ENCODE measurements around the gene IL19. TPM values are rescaled to one million over a fixed set of nuclear protein-coding genes. Genes with fewer than 3 reads are reported as not detected.
"Not testable (repeated sequence)": the region's sequence is repeated elsewhere in the genome, so short reads cannot be mapped to it uniquely, and the experiment has no call there.

IL19 gene
- polyA plus RNA-seq, 4 donors = not detected

DNA sequence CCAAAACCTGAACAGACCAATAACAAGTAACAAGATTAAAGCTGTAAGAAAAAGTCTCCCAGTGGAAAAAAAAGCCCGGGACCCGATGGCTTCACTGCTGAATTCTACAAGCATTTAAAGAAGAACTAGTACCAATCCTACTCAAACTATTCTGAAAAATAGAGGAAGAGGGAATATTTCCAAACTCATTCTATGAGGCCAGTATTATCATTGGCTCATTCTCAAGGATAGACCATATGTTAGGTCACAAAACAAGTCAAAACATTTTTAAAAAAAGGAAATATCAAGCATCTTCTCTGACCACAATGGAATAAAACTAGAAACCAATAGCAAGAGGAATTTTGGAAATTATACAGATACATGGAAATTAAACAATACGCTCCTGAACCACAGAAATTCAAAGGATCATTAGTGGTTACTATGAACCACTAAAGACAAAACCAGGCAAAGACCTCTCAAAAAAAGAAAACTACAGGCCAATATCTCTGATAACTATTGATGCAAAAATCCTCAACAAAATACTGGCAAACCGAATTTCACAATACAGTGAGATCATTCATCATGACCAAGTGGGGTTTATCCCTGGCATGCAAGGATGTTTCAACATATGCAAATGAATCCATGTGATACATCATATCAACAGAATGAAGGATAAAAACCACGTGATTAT lies 80.9 kb downstream of the IL19 start:
- Histone ChIP-seq H3K9me3 (ENCODE audit: control insufficient read depth in 2 of 2, insufficient read depth in 1 of 2, low read depth in 1 of 2, low read length in 1 of 2) (no peaks in the 10 kb centered on the region), H3K4me1 (ENCODE audit: control insufficient read depth in 3 of 3, insufficient read depth in 2 of 3, low read depth in 1 of 3, low read length in 2 of 3) (peaks cover 0 to 17% (median 0%) of the 10 kb centered on the region in 3 donors), H3K36me3 (ENCODE audit: control insufficient read depth in 3 of 3, insufficient read depth in 2 of 3, low read depth in 1 of 3, low read length in 3 of 3) (no peaks in the 10 kb centered on the region), H3K27ac (ENCODE audit: low read depth in 1 of 3, low read length in 2 of 3) (no peak overlapping the region), H3K27me3 (ENCODE audit: control insufficient read depth in 3 of 3, insufficient read depth in 3 of 3, low read length in 3 of 3) (no peaks in the 10 kb centered on the region), H3K4me3 (ENCODE audit: low read depth in 1 of 3, low read length in 3 of 3) (no peak overlapping the region)
- FAIRE-seq (no peak), DNase-seq (no peak)
- 67 to 76% (median 70%) methylated on average over 5 of the region's 5 CpGs for WGBS, 3 donors

DNA sequence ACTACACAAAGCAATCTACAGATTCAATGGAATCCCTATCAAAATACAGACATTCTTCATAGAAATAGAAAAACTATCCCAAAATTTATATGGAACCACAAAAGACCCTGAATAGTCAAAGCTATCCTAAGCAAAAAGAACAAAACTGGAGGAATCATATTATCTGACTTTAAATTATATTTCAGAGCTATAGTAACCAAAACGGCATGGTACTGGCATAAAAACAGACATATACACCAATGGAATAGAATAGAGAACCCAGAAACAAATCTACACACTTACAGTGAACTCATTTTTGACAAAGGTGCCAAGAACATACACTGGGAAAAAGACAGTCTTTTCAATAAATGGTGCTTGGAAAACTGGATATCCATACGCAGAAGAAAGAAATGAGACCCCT lies 82.1 kb downstream of the IL19 start:
- H3K9me3 ChIP-seq (ENCODE audit: control insufficient read depth in 2 of 2, insufficient read depth in 1 of 2, low read depth in 1 of 2, low read length in 1 of 2); H3K36me3 ChIP-seq (ENCODE audit: control insufficient read depth in 3 of 3, insufficient read depth in 2 of 3, low read depth in 1 of 3, low read length in 3 of 3); H3K27me3 ChIP-seq (ENCODE audit: control insufficient read depth in 3 of 3, insufficient read depth in 3 of 3, low read length in 3 of 3); H3K4me1 ChIP-seq (ENCODE audit: control insufficient read depth in 3 of 3, insufficient read depth in 2 of 3, low read depth in 1 of 3, low read length in 2 of 3); H3K27ac ChIP-seq (ENCODE audit: low read depth in 1 of 3, low read length in 2 of 3); H3K4me3 ChIP-seq (ENCODE audit: low read depth in 1 of 3, low read length in 3 of 3); FAIRE-seq; DNase-seq: not testable (repeated sequence)
- 93 to 96% (median 96%) methylated on average over 2 of the region's 2 CpGs for WGBS, 3 donors

GRCh38 chr1:206853696-206854095 lies 83.1 kb downstream of the IL19 start:
- DNase-seq; H3K27me3 ChIP-seq (ENCODE audit: control insufficient read depth in 3 of 3, insufficient read depth in 3 of 3, low read length in 3 of 3); H3K4me3 ChIP-seq (ENCODE audit: low read depth in 1 of 3, low read length in 3 of 3); H3K4me1 ChIP-seq (ENCODE audit: control insufficient read depth in 3 of 3, insufficient read depth in 2 of 3, low read depth in 1 of 3, low read length in 2 of 3); FAIRE-seq; H3K36me3 ChIP-seq (ENCODE audit: control insufficient read depth in 3 of 3, insufficient read depth in 2 of 3, low read depth in 1 of 3, low read length in 3 of 3); H3K27ac ChIP-seq (ENCODE audit: low read depth in 1 of 3, low read length in 2 of 3); H3K9me3 ChIP-seq (ENCODE audit: control insufficient read depth in 2 of 2, insufficient read depth in 1 of 2, low read depth in 1 of 2, low read length in 1 of 2): not testable (repeated sequence)

DNA sequence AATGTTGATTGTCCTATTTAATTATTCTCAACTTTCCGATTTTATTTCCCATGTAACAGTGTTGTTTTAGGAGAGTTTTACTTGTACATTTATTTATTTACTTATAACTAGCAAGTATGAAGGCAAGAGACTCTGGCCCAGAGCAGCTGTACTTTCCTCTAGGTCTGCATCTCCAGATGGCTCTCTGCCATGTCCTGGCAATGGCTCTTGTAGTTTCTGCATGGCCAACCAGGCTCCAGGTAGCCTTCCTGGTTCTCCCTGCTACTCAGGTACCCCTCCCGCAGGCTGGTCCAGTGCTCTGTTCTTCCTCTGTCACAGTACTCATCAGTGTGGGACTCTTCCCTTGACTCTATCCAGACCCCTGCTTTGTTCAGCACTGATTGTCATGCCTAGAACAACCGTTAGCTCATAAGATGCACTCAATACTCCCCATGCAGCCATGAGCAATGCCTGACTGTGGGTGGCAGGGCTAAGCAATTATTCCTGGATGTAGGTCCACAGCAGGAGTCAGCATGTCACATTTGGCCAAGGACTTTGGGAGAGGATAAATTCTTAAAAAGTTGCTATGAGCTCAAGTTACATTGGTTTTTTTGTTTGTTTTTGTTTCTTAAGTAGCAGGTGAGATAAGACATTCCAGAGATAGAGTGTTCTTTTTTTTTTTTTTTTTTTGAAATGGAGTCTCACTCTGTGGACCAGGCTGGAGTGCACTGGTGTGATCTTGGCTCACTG lies 84.0 kb downstream of the IL19 start:
- 78 to 81% (median 79%) methylated on average over 3 of the region's 3 CpGs for WGBS, 3 donors
- DNase-seq = no peak
- no peaks in the 10 kb centered on the region for H3K4me1 ChIP-seq (ENCODE audit: control insufficient read depth in 3 of 3, insufficient read depth in 2 of 3, low read depth in 1 of 3, low read length in 2 of 3)
- no peaks in the 10 kb centered on the region for H3K27me3 ChIP-seq (ENCODE audit: control insufficient read depth in 3 of 3, insufficient read depth in 3 of 3, low read length in 3 of 3)
- H3K9me3 ChIP-seq (ENCODE audit: control insufficient read depth in 2 of 2, insufficient read depth in 1 of 2, low read depth in 1 of 2, low read length in 1 of 2) = no peaks in the 10 kb centered on the region
- FAIRE-seq = no peak
- H3K27ac ChIP-seq (ENCODE audit: low read depth in 1 of 3, low read length in 2 of 3) = no peak overlapping the region
- H3K36me3 ChIP-seq (ENCODE audit: control insufficient read depth in 3 of 3, insufficient read depth in 2 of 3, low read depth in 1 of 3, low read length in 3 of 3) = no peaks in the 10 kb centered on the region
- H3K4me3 ChIP-seq (ENCODE audit: low read depth in 1 of 3, low read length in 3 of 3) = no peak overlapping the region

- Histone ChIP-seq H3K4me3 (ENCODE audit: low read depth in 1 of 3, low read length in 3 of 3) (no peak overlapping the region), H3K9me3 (ENCODE audit: control insufficient read depth in 2 of 2, insufficient read depth in 1 of 2, low read depth in 1 of 2, low read length in 1 of 2) (no peaks in the 10 kb centered on the region), H3K27ac (ENCODE audit: low read depth in 1 of 3, low read length in 2 of 3) (no peak overlapping the region), H3K36me3 (ENCODE audit: control insufficient read depth in 3 of 3, insufficient read depth in 2 of 3, low read depth in 1 of 3, low read length in 3 of 3) (no peaks in the 10 kb centered on the region), H3K27me3 (ENCODE audit: control insufficient read depth in 3 of 3, insufficient read depth in 3 of 3, low read length in 3 of 3) (peaks cover 0 to 2% (median 0%) of the 10 kb centered on the region in 3 donors), H3K4me1 (ENCODE audit: control insufficient read depth in 3 of 3, insufficient read depth in 2 of 3, low read depth in 1 of 3, low read length in 2 of 3) (no peaks in the 10 kb centered on the region)
- DNase-seq (no peak), FAIRE-seq (no peak)
- 90 to 100% (median 95%) methylated on average over 2 of the region's 2 CpGs for WGBS, 3 donors
Observed at GRCh38 chr1:206855859-206856258, 85.3 kb downstream of the IL19 start.

DNA sequence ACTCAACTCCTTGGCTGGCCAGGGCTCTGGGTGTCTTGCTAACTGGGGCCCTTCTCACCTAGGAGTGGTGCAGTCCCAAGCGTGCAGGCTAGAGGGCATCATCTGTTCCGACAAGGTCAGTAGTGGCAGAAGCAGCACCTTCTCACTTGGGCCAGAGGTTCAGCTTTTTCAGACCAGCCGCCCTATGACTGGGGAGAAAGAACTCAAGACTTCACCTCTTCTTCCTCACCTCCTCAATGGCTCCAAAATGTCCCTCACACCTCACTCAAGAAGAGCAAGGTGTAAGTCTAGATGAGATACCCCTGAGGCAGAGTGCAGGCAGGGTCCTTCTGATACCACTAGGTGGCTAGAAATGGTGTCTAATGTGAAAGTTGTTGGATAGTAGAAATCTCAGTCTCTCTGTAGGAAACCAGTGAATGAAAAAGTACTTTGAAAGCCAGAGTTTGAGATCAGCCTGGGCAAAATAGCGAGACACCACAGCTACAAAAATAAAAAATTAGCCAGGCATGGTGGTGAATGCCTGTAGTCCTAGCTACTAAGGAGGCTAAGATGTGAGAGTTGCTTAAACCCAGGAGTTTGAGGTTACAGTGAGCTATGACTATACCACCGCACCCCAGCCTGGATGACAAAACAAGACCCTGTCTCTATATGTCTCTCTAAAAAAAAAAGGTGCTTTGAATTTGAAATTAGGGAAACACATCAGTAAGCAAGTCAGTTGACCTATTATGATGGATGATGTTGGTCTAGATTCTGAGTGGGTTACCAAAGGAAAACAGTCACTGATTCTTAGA lies 86.3 kb downstream of the IL19 start:
- DNase-seq = no peak
- no peaks in the 10 kb centered on the region for H3K9me3 ChIP-seq (ENCODE audit: control insufficient read depth in 2 of 2, insufficient read depth in 1 of 2, low read depth in 1 of 2, low read length in 1 of 2)
- whole genome bisulfite sequencing, 3 donors = 85 to 89% (median 85%) methylated on average over 5 of the region's 5 CpGs
- no peak for FAIRE-seq
- H3K4me1 ChIP-seq (ENCODE audit: control insufficient read depth in 3 of 3, insufficient read depth in 2 of 3, low read depth in 1 of 3, low read length in 2 of 3) = no peaks in the 10 kb centered on the region
- no peaks in the 10 kb centered on the region for H3K36me3 ChIP-seq (ENCODE audit: control insufficient read depth in 3 of 3, insufficient read depth in 2 of 3, low read depth in 1 of 3, low read length in 3 of 3)
- no peak overlapping the region for H3K4me3 ChIP-seq (ENCODE audit: low read depth in 1 of 3, low read length in 3 of 3)
- no peak overlapping the region for H3K27ac ChIP-seq (ENCODE audit: low read depth in 1 of 3, low read length in 2 of 3)
- peaks cover 0 to 2% (median 0%) of the 10 kb centered on the region in 3 donors for H3K27me3 ChIP-seq (ENCODE audit: control insufficient read depth in 3 of 3, insufficient read depth in 3 of 3, low read length in 3 of 3)

- H3K27ac ChIP-seq (ENCODE audit: low read depth in 1 of 3, low read length in 2 of 3) = no peak overlapping the region
- 73 to 78% (median 76%) methylated on average over 5 of the region's 5 CpGs for WGBS, 3 donors
- H3K27me3 ChIP-seq (ENCODE audit: control insufficient read depth in 3 of 3, insufficient read depth in 3 of 3, low read length in 3 of 3) = peaks cover 0 to 2% (median 0%) of the 10 kb centered on the region in 3 donors
- no peaks in the 10 kb centered on the region for H3K36me3 ChIP-seq (ENCODE audit: control insufficient read depth in 3 of 3, insufficient read depth in 2 of 3, low read depth in 1 of 3, low read length in 3 of 3)
- H3K9me3 ChIP-seq (ENCODE audit: control insufficient read depth in 2 of 2, insufficient read depth in 1 of 2, low read depth in 1 of 2, low read length in 1 of 2) = no peaks in the 10 kb centered on the region
- no peak overlapping the region for H3K4me3 ChIP-seq (ENCODE audit: low read depth in 1 of 3, low read length in 3 of 3)
- DNase-seq (no peak), FAIRE-seq (no peak)
- H3K4me1 ChIP-seq (ENCODE audit: control insufficient read depth in 3 of 3, insufficient read depth in 2 of 3, low read depth in 1 of 3, low read length in 2 of 3) = no peaks in the 10 kb centered on the region
Observed at GRCh38 chr1:206859082-206859521, 88.5 kb downstream of the IL19 start.

DNA sequence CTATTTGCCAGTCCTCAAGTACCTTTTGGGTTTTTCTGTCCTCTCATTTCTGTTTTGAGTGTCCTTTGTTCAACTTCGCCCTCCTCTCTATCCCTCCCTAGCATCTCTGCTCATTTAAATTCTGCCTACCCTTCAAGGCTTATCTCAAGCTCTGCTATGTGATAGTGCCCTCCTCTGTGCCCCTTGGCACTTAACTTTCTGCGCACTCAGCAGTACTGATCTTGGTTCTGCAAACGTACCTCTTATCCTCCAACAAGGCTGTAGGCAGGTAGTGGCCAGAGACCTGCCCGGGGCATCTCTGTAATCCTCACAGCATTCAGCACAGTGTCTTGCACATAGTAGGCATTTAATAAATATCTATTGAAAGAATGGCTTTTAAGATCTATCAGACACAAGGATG lies 89.6 kb downstream of the IL19 start:
- Histone ChIP-seq H3K9me3 (ENCODE audit: control insufficient read depth in 2 of 2, insufficient read depth in 1 of 2, low read depth in 1 of 2, low read length in 1 of 2) (no peaks in the 10 kb centered on the region), H3K27me3 (ENCODE audit: control insufficient read depth in 3 of 3, insufficient read depth in 3 of 3, low read length in 3 of 3) (peaks cover 0 to 2% (median 0%) of the 10 kb centered on the region in 3 donors), H3K4me3 (ENCODE audit: low read depth in 1 of 3, low read length in 3 of 3) (no peak overlapping the region), H3K4me1 (ENCODE audit: control insufficient read depth in 3 of 3, insufficient read depth in 2 of 3, low read depth in 1 of 3, low read length in 2 of 3) (no peaks in the 10 kb centered on the region), H3K36me3 (ENCODE audit: control insufficient read depth in 3 of 3, insufficient read depth in 2 of 3, low read depth in 1 of 3, low read length in 3 of 3) (no peaks in the 10 kb centered on the region), H3K27ac (ENCODE audit: low read depth in 1 of 3, low read length in 2 of 3) (no peak overlapping the region)
- DNase-seq = no peak
- FAIRE-seq = no peak
- WGBS, 3 donors = 68 to 88% (median 79%) methylated on average over 4 of the region's 4 CpGs

Data from small intestine (tissue), 7 donors.